ENCODE results near the gene ZNF747. TPM values are rescaled to one million over a fixed set of nuclear protein-coding genes. Genes with fewer than 3 reads are reported as not detected.

ZNF747 gene
- total and polyA plus RNA-seq, 10 of the 15 experiments (the other 5 are each of a cell fraction or from before 2014, with no cell fraction given): 1.0 to 13.0 (median 7.2) TPM

DNA sequence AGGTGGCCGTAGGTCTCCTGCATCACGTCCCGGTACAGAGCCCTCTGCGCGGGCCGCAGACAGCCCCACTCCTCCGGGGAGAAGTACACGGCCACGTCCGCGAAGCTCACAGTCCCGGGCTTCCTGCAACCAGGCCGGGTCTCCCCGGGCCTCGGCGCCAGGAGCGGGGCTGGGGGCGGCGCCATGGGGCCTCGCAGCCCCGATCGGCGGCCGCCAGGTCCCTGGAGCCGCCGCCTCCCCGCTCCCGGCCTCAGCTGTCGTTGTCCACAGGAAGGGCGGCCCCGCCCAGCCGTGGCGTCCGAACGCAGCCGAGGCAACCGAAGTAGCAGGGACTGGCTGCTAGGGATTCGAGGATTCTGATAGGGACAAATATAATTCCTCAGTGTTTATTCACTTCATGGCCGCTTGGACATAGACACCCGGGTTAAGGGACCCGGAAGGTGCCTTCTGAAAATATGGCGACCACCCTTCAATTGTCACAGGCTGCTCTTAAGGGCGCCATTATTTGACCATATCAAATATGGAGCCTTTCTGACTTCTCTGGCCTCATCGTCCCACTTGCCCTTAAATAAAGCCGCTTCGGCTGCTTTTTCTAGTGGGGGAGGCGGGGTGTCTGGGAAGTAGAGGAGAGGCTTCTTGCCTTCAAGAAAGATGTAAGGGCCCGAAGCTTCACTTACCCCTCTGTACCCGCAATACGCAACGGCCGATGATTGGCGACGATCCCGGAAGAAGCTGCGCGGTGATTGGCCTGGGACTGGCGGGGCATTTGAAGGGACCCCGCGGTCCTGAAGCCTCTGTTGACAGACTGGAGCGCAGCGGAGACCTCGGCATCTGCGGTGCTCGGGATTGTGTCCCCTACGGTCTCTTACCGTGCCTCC is 37.0 kb upstream of the ZNF747 start, which contains the start of gene ZNF688 (continued):
- peak; percentile 57 for TF ChIP-seq E4F1 (IDR thresholded peaks at IDR 0.05; ENCODE audit: borderline replicate concordance, partially characterized antibody)
- 0 out of 2 replicates have a peak, but pooled peaks have one; percentile 48 for TF ChIP-seq RCOR1 (conservative IDR thresholded peaks at IDR 0.05; ENCODE audit: low read depth, low read length)
- TF ChIP-seq POU2F2 (IDR thresholded peaks at IDR 0.05; ENCODE audit: borderline replicate concordance, low read depth, low read length): peak; percentile 16; the same call in 1 of the 3 replicates
- TF ChIP-seq, protein P1, sequence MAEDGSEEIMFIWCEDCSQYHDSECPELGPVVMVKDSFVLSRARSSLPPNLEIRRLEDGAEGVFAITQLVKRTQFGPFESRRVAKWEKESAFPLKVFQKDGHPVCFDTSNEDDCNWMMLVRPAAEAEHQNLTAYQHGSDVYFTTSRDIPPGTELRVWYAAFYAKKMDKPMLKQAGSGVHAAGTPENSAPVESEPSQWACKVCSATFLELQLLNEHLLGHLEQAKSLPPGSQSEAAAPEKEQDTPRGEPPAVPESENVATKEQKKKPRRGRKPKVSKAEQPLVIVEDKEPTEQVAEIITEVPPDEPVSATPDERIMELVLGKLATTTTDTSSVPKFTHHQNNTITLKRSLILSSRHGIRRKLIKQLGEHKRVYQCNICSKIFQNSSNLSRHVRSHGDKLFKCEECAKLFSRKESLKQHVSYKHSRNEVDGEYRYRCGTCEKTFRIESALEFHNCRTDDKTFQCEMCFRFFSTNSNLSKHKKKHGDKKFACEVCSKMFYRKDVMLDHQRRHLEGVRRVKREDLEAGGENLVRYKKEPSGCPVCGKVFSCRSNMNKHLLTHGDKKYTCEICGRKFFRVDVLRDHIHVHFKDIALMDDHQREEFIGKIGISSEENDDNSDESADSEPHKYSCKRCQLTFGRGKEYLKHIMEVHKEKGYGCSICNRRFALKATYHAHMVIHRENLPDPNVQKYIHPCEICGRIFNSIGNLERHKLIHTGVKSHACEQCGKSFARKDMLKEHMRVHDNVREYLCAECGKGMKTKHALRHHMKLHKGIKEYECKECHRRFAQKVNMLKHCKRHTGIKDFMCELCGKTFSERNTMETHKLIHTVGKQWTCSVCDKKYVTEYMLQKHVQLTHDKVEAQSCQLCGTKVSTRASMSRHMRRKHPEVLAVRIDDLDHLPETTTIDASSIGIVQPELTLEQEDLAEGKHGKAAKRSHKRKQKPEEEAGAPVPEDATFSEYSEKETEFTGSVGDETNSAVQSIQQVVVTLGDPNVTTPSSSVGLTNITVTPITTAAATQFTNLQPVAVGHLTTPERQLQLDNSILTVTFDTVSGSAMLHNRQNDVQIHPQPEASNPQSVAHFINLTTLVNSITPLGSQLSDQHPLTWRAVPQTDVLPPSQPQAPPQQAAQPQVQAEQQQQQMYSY (CRISPR knock-in tag; IDR thresholded peaks at IDR 0.05): no peak
- TF ChIP-seq HDAC2 (IDR thresholded peaks at IDR 0.05): peak; percentile 94; the same call in 1 of the 2 replicates
- peak; percentile 67 for TF ChIP-seq POLR2A (IDR thresholded peaks at IDR 0.05; ENCODE audit: low read depth, low read length)
- no peak for TF ChIP-seq EP300 (IDR thresholded peaks at IDR 0.05; ENCODE audit: borderline replicate concordance in 1 of 2, control insufficient read depth in 1 of 2, low read depth in 2 of 2, low read length in 2 of 2)
- TF ChIP-seq, protein P2, sequence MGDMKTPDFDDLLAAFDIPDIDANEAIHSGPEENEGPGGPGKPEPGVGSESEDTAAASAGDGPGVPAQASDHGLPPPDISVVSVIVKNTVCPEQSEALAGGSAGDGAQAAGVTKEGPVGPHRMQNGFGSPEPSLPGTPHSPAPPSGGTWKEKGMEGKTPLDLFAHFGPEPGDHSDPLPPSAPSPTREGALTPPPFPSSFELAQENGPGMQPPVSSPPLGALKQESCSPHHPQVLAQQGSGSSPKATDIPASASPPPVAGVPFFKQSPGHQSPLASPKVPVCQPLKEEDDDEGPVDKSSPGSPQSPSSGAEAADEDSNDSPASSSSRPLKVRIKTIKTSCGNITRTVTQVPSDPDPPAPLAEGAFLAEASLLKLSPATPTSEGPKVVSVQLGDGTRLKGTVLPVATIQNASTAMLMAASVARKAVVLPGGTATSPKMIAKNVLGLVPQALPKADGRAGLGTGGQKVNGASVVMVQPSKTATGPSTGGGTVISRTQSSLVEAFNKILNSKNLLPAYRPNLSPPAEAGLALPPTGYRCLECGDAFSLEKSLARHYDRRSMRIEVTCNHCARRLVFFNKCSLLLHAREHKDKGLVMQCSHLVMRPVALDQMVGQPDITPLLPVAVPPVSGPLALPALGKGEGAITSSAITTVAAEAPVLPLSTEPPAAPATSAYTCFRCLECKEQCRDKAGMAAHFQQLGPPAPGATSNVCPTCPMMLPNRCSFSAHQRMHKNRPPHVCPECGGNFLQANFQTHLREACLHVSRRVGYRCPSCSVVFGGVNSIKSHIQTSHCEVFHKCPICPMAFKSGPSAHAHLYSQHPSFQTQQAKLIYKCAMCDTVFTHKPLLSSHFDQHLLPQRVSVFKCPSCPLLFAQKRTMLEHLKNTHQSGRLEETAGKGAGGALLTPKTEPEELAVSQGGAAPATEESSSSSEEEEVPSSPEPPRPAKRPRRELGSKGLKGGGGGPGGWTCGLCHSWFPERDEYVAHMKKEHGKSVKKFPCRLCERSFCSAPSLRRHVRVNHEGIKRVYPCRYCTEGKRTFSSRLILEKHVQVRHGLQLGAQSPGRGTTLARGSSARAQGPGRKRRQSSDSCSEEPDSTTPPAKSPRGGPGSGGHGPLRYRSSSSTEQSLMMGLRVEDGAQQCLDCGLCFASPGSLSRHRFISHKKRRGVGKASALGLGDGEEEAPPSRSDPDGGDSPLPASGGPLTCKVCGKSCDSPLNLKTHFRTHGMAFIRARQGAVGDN (IDR thresholded peaks at IDR 0.05): peak; percentile 57
- TF ChIP-seq ZNF384 (IDR thresholded peaks at IDR 0.05; ENCODE audit: borderline replicate concordance, low read depth, low read length): no peak
- TF ChIP-seq NR2C2 (IDR thresholded peaks at IDR 0.05; ENCODE audit: borderline replicate concordance, control insufficient read depth, insufficient read length, low read depth): no peak
- TF ChIP-seq FOXM1 (IDR thresholded peaks at IDR 0.05; ENCODE audit: low read depth, low read length): peak; percentile 71; the same call in 1 of the 2 replicates
- TF ChIP-seq BCL3 (IDR thresholded peaks at IDR 0.05; ENCODE audit: borderline replicate concordance, insufficient read depth, low read depth, low read length, poor library complexity, severe bottlenecking): no peak
- peak; percentile 99 for TF ChIP-seq NFYB (IDR thresholded peaks at IDR 0.05; ENCODE audit: insufficient read depth, low read depth, low read length)
- peak; percentile 96 for TF ChIP-seq SP1 (IDR thresholded peaks at IDR 0.05; ENCODE audit: low read depth, low read length)
- peak; percentile 89 for TF ChIP-seq TARDBP (IDR thresholded peaks at IDR 0.05; ENCODE audit: borderline replicate concordance)
- TF ChIP-seq PAX5 (IDR thresholded peaks at IDR 0.05; ENCODE audit: borderline replicate concordance, low read depth, low read length): peak; percentile 43; the same call in 1 of the 2 replicates
